Measurements from ENCODE around the gene MAPT. TPM values are rescaled to one million over a fixed set of nuclear protein-coding genes. Genes with fewer than 3 reads are reported as not detected.

Gene MAPT
- total RNA-seq, 1 experiment from 2014 or later = 3.6 TPM

- ATAC-seq = no peak
- no peak for DNase-seq
- ChIA-PET POLR2A (ENCODE audit: unreplicated experiment) (interaction anchor here (0.5 kb wide), 1 partner anchor 167 kb away, joined by 4 read pairs; the partner anchor contains the start of gene KANSL1), CTCF (no interaction called here)
- H3K79me2 ChIP-seq (ENCODE audit: low read length) = no peaks in the 10 kb centered on the region
- H3K4me1 ChIP-seq (ENCODE audit: insufficient read depth, low read length) = no peaks in the 10 kb centered on the region
- H3F3A ChIP-seq (ENCODE audit: low read length, unreplicated experiment) = no peaks in the 10 kb centered on the region
- no peak for TF ChIP-seq EZH2 (IDR thresholded peaks at IDR 0.05; ENCODE audit: low read length, unreplicated experiment)
- TF ChIP-seq CTCF (conservative IDR thresholded peaks at IDR 0.05; ENCODE audit: low read depth, low read length) = no peak
- no peak for TF ChIP-seq EZH2phosphoT487 (IDR thresholded peaks at IDR 0.05; ENCODE audit: borderline replicate concordance, low read length)
- H3K9me3 ChIP-seq (ENCODE audit: low read length) = no peaks in the 10 kb centered on the region
- H3K36me3 ChIP-seq (ENCODE audit: low read depth, low read length) = peaks cover 19% of the 10 kb centered on the region
- H3K9me2 ChIP-seq (replicated peaks; ENCODE audit: low read length) = no peaks in the 10 kb centered on the region
- no peaks in the 10 kb centered on the region for H4K20me1 ChIP-seq (ENCODE audit: low read length)
- H3K9ac ChIP-seq (ENCODE audit: low read length) = no peak overlapping the region
- no peak overlapping the region for H3K4me3 ChIP-seq (ENCODE audit: low read length)
- H3K27me3 ChIP-seq (ENCODE audit: low read length) = no peaks in the 10 kb centered on the region
- no TSS peak for BruUV-seq (replicated peaks)
- H2AFZ ChIP-seq (ENCODE audit: low read length) = no peak overlapping the region
- no peak overlapping the region for H3K4me2 ChIP-seq (ENCODE audit: low read length)
- H3K27ac ChIP-seq (ENCODE audit: low read length) = no peak overlapping the region
- intact Hi-C loops (cut with micrococcal nuclease) = no loop called here
These were observed 131.3 kb downstream of the MAPT start for GRCh38 chr17:46025510-46026165.

GRCh38 chr17:46026166-46027047 lies 132.1 kb downstream of the MAPT start:
- CTCF ChIA-PET = no interaction called here
- no peak overlapping the region for H3K9ac ChIP-seq (ENCODE audit: low read length)
- H3K9me3 ChIP-seq (ENCODE audit: low read length) = no peaks in the 10 kb centered on the region
- H3K4me2 ChIP-seq (ENCODE audit: low read length) = no peak overlapping the region
- no TSS peak for BruUV-seq (replicated peaks)
- no peaks in the 10 kb centered on the region for H3K9me2 ChIP-seq (replicated peaks; ENCODE audit: low read length)
- H3K27me3 ChIP-seq (ENCODE audit: low read length) = no peaks in the 10 kb centered on the region
- POLR2A ChIA-PET (ENCODE audit: unreplicated experiment) = no interaction called here
- H4K20me1 ChIP-seq (ENCODE audit: low read length) = no peaks in the 10 kb centered on the region
- H2AFZ ChIP-seq (ENCODE audit: low read length) = no peak overlapping the region
- no peaks in the 10 kb centered on the region for H3K79me2 ChIP-seq (ENCODE audit: low read length)
- no peak overlapping the region for H3K4me3 ChIP-seq (ENCODE audit: low read length)
- no peak overlapping the region for H3K27ac ChIP-seq (ENCODE audit: low read length)
- peaks cover 27% of the 10 kb centered on the region for H3K36me3 ChIP-seq (ENCODE audit: low read depth, low read length)
- ATAC-seq (no peak), DNase-seq (no peak)
- H3F3A ChIP-seq (ENCODE audit: low read length, unreplicated experiment) = no peaks in the 10 kb centered on the region
- intact Hi-C loops (cut with micrococcal nuclease) = no loop called here
- H3K4me1 ChIP-seq (ENCODE audit: insufficient read depth, low read length) = no peaks in the 10 kb centered on the region
- TF ChIP-seq CTCF (conservative IDR thresholded peaks at IDR 0.05; ENCODE audit: low read depth, low read length) (no peak), EZH2 (IDR thresholded peaks at IDR 0.05; ENCODE audit: low read length, unreplicated experiment) (no peak), EZH2phosphoT487 (IDR thresholded peaks at IDR 0.05; ENCODE audit: borderline replicate concordance, low read length) (no peak)

Measured in PC-3 (cell line).